H1 (cell line): ENCODE measurements around the gene DCUN1D2.

Source experiments
- ASH2L ChIP-seq: fragments of 200-600, 300-600 bp; sonication (generic); IDR thresholded peaks from one replicate; pipeline ENCODE4 v1.7.1; 2017; ENCODE audit warnings: low read length
- CEBPB ChIP-seq: IDR thresholded peaks from 2 replicates; pipeline ENCODE4 v1.6.1; 2012; ENCODE audit warnings: low read depth, low read length
- CTCF ChIP-seq, 3 experiments: IDR thresholded peaks; 1 replicate in 2 of 3; 2 replicates in 1 of 3; pipeline versions ENCODE4 v1.5.1 to v1.6.1; 2011; ENCODE audit warnings: low read length in 3 of 3, mild to moderate bottlenecking in 3 of 3, inconsistent platforms in 2 of 3, low read depth in 1 of 3, moderate library complexity in 1 of 3; ENCODE audit not compliant: insufficient read depth in 1 of 3; ENCODE audit errors: control extremely low read depth in 1 of 3
- EP300 ChIP-seq, 2 experiments: IDR thresholded peaks; 1 replicate in 1 of 2; 2 replicates in 1 of 2; pipeline ENCODE4 v1.6.1; 2011 to 2012; ENCODE audit warnings: low read depth in 2 of 2, low read length in 2 of 2, mild to moderate bottlenecking in 2 of 2, borderline replicate concordance in 1 of 2, inconsistent platforms in 1 of 2, moderate library complexity in 1 of 2
- GTF2F1 ChIP-seq: IDR thresholded peaks from 2 replicates; pipeline ENCODE4 v1.6.1; 2012; ENCODE audit warnings: low read depth, low read length, improper control_type of control experiment, borderline replicate concordance
- JUN ChIP-seq: IDR thresholded peaks from 2 replicates; pipeline ENCODE4 v1.6.1; 2011; ENCODE audit warnings: low read depth, mild to moderate bottlenecking, improper control_type of control experiment, low read length
- JUND ChIP-seq: IDR thresholded peaks from 2 replicates; pipeline ENCODE4 v1.6.1; 2011; ENCODE audit warnings: mild to moderate bottlenecking, improper control_type of control experiment, low read length
- MAX ChIP-seq: IDR thresholded peaks from 2 replicates; pipeline ENCODE4 v1.6.1; 2012; ENCODE audit warnings: inconsistent platforms
- POLR2A ChIP-seq, 2 experiments: IDR thresholded peaks; 1 replicate in 1 of 2; 2 replicates in 1 of 2; pipeline ENCODE4 v1.6.1; 2011; ENCODE audit warnings: low read depth in 2 of 2, low read length in 2 of 2, mild to moderate bottlenecking in 2 of 2; ENCODE audit errors: control extremely low read depth in 1 of 2
- POLR2AphosphoS5 ChIP-seq: IDR thresholded peaks from 2 replicates; pipeline ENCODE4 v1.6.1; 2011; ENCODE audit warnings: low read depth, low read length
- TAF1 ChIP-seq: IDR thresholded peaks from 2 replicates; pipeline ENCODE4 v1.6.1; 2011; ENCODE audit warnings: mild to moderate bottlenecking, low read depth, low read length
- ZNF274 ChIP-seq: IDR thresholded peaks from 2 replicates; pipeline ENCODE4 v1.7.0; 2012; ENCODE audit warnings: low read length, borderline replicate concordance; ENCODE audit errors: extremely low read depth

GRCh38 chr13:113514847-113515246, 24.3 kb upstream of the DCUN1D2 start:
- no peak for TF ChIP-seq EP300 (IDR thresholded peaks at IDR 0.05; ENCODE audit: borderline replicate concordance in 1 of 2, low read depth in 2 of 2, low read length in 2 of 2)
- TF ChIP-seq POLR2AphosphoS5 = no peak
- no peak for TF ChIP-seq GTF2F1
- TF ChIP-seq CTCF (IDR thresholded peaks at IDR 0.05; ENCODE audit: control extremely low read depth in 1 of 3, insufficient read depth in 1 of 3, low read depth in 1 of 3, low read length in 3 of 3) = no peak
- TF ChIP-seq JUND = no peak
- no peak for TF ChIP-seq TAF1
- TF ChIP-seq POLR2A (IDR thresholded peaks at IDR 0.05; ENCODE audit: control extremely low read depth in 1 of 2, low read depth in 2 of 2, low read length in 2 of 2) = no peak
- TF ChIP-seq JUN = no peak
- TF ChIP-seq MAX = no peak
- no peak for TF ChIP-seq CEBPB
- no peak for TF ChIP-seq ZNF274
- TF ChIP-seq ASH2L = no peak
